IMR-90 (cell line): ENCODE results near the gene IGLON5. TPM values are rescaled to one million over a fixed set of nuclear protein-coding genes. Genes with fewer than 3 reads are reported as not detected.

Experiments used
- ATAC-seq: fragments of 200-7000 bp; cut with Tn5 transposase; 2 replicates; pipeline ENCODE4 v1.9.1; 2020; ENCODE audit warnings: low read depth, mild to moderate bottlenecking, moderate library complexity
- BruUV-seq: library from RNA; stranded (reverse); fragments of 400-500 nt; replicated peaks from 2 replicates; lab custom pipeline; 2021; lab: Mats Ljungman, UMichigan
- CTCF ChIA-PET: fragments of 300-600 bp; formaldehyde crosslinking; extraction: SDS; loops from one replicate; lab custom pipeline; 2021; ENCODE audit warnings: antibody characterized with exemption; lab: Yijun Ruan, JAX
- POLR2A ChIA-PET: fragments of 300-600 bp; sonication (Branson Sonifier 250); formaldehyde crosslinking; loops from one replicate; lab custom pipeline; 2022; ENCODE audit warnings: antibody characterized with exemption; ENCODE audit not compliant: unreplicated experiment; lab: Charles Lee
- DNase-seq: peaks from one replicate; pipeline ENCODE4 v3.0.0; 2013
- H2AFZ ChIP-seq: replicated peaks from 2 replicates; pipeline ENCODE3; 2013; ENCODE audit warnings: low read length, mild to moderate bottlenecking; ENCODE audit not compliant: poor library complexity
- H2AK5ac ChIP-seq: 2 replicates; pipeline ENCODE4 v1.6.1; 2013; ENCODE audit warnings: low read depth, low read length, inconsistent platforms
- H2AK9ac ChIP-seq: replicated peaks from 2 replicates; pipeline ENCODE3; 2013; ENCODE audit warnings: mild to moderate bottlenecking, low read depth, low read length, moderate library complexity; ENCODE audit not compliant: poor library complexity
- H2BK120ac ChIP-seq: 2 replicates; pipeline ENCODE4 v1.6.1; 2013; ENCODE audit warnings: low read depth, low read length, inconsistent platforms
- H2BK15ac ChIP-seq: 3 replicates; pipeline ENCODE4 v1.6.1; 2013; ENCODE audit warnings: low read depth, low read length, inconsistent platforms
- H2BK20ac ChIP-seq: 2 replicates; pipeline ENCODE4 v1.6.1; 2013; ENCODE audit warnings: low read depth, mild to moderate bottlenecking, inconsistent platforms, low read length, moderate library complexity
- H2BK5ac ChIP-seq: 2 replicates; pipeline ENCODE4 v1.6.1; 2013; ENCODE audit warnings: mild to moderate bottlenecking, low read depth, low read length, inconsistent platforms; ENCODE audit not compliant: poor library complexity, severe bottlenecking
- H3K14ac ChIP-seq: replicated peaks from 2 replicates; pipeline ENCODE4 v1.6.1; 2013; ENCODE audit warnings: low read depth, low read length, inconsistent platforms
- H3K18ac ChIP-seq: 2 replicates; pipeline ENCODE4 v1.6.1; 2013; ENCODE audit warnings: low read depth, low read length, control low read depth
- H3K23ac ChIP-seq: 2 replicates; pipeline ENCODE4 v1.6.1; 2013; ENCODE audit warnings: low read depth, low read length, inconsistent platforms
- H3K27ac ChIP-seq: 2 replicates; pipeline ENCODE4 v1.5.1; 2013; ENCODE audit warnings: mild to moderate bottlenecking, control low read depth, low read length; ENCODE audit not compliant: insufficient read depth
- H3K27me3 ChIP-seq: 2 replicates; pipeline ENCODE4 v1.6.1; 2013; ENCODE audit warnings: low read length; ENCODE audit not compliant: control insufficient read depth, insufficient read depth
- H3K36me3 ChIP-seq: 2 replicates; pipeline ENCODE4 v1.6.1; 2013; ENCODE audit warnings: low read length, mixed read lengths; ENCODE audit not compliant: control insufficient read depth, insufficient read depth
- H3K4ac ChIP-seq: 2 replicates; pipeline ENCODE4 v1.6.1; 2013; ENCODE audit warnings: low read depth, low read length, inconsistent platforms
- H3K4me1 ChIP-seq: 2 replicates; pipeline ENCODE4 v1.6.1; 2013; ENCODE audit warnings: low read length, mixed read lengths; ENCODE audit not compliant: control insufficient read depth, insufficient read depth
- H3K4me2 ChIP-seq: 2 replicates; pipeline ENCODE4 v1.6.1; 2013; ENCODE audit warnings: low read depth, mild to moderate bottlenecking, control low read depth, low read length, moderate library complexity
- H3K4me3 ChIP-seq: 2 replicates; pipeline ENCODE4 v1.5.1; 2013; ENCODE audit warnings: low read depth, mild to moderate bottlenecking, control low read depth, low read length, moderate library complexity; ENCODE audit not compliant: insufficient read depth
- H3K56ac ChIP-seq: 2 replicates; pipeline ENCODE4 v1.6.1; 2013; ENCODE audit warnings: low read length, inconsistent platforms; ENCODE audit not compliant: insufficient read depth; ENCODE audit errors: extremely low read depth
- H3K79me1 ChIP-seq, 2 experiments: 2 replicates each; pipeline ENCODE4 v1.6.1; 2013; ENCODE audit warnings: low read length in 2 of 2, inconsistent platforms in 1 of 2, low read depth in 1 of 2
- H3K9ac ChIP-seq: 2 replicates; pipeline ENCODE4 v1.6.1; 2013; ENCODE audit warnings: low read depth, low read length, control low read depth
- H3K9me1 ChIP-seq: 2 replicates; pipeline ENCODE4 v1.6.1; 2013; ENCODE audit warnings: low read length, inconsistent platforms; ENCODE audit not compliant: insufficient read depth
- H3K9me3 ChIP-seq: 2 replicates; pipeline ENCODE4 v1.6.1; 2013; ENCODE audit warnings: low read length; ENCODE audit not compliant: control insufficient read depth, insufficient read depth
- H4K20me1 ChIP-seq: 2 replicates; pipeline ENCODE4 v1.6.1; 2013; ENCODE audit warnings: low read length, inconsistent platforms; ENCODE audit not compliant: insufficient read depth
- H4K5ac ChIP-seq: 2 replicates; pipeline ENCODE4 v1.6.1; 2013; ENCODE audit warnings: mild to moderate bottlenecking, low read depth, low read length, control low read depth
- H4K8ac ChIP-seq, 2 experiments: 2 replicates each; pipeline ENCODE4 v1.6.1; 2013; ENCODE audit warnings: low read depth in 2 of 2, low read length in 2 of 2, control low read depth in 1 of 2, inconsistent platforms in 1 of 2
- H4K91ac ChIP-seq: 2 replicates; pipeline ENCODE4 v1.6.1; 2013; ENCODE audit warnings: low read depth, low read length, inconsistent platforms; ENCODE audit not compliant: insufficient read depth
- BHLHE40 ChIP-seq: fragments of 150-350 bp; IDR thresholded peaks from 2 replicates; pipeline ENCODE4 v1.6.1; 2016; ENCODE audit warnings: mild to moderate bottlenecking, low read depth, low read length
- CEBPB ChIP-seq: IDR thresholded peaks from 2 replicates; pipeline ENCODE4 v1.6.1; 2012; ENCODE audit warnings: low read depth, low read length, improper control_type of control experiment
- CHD1 ChIP-seq: IDR thresholded peaks from 2 replicates; pipeline ENCODE4 v1.6.1; 2012; ENCODE audit warnings: low read depth, low read length, improper control_type of control experiment
- CTCF ChIP-seq: conservative IDR thresholded peaks from 2 replicates; pipeline ENCODE4 v1.5.1; 2012; ENCODE audit warnings: mild to moderate bottlenecking, low read depth, low read length, improper control_type of control experiment
- ELK1 ChIP-seq: fragments of 150-350 bp; IDR thresholded peaks from 2 replicates; pipeline ENCODE4 v1.6.1; 2016; ENCODE audit warnings: low read depth, mild to moderate bottlenecking, low read length, moderate library complexity, borderline replicate concordance
- FOS ChIP-seq: fragments of 150-350 bp; IDR thresholded peaks from 2 replicates; pipeline ENCODE4 v1.6.1; 2016; ENCODE audit warnings: low read depth, low read length
- MAFK ChIP-seq: IDR thresholded peaks from 2 replicates; pipeline ENCODE4 v1.6.1; 2012; ENCODE audit warnings: low read depth, low read length, improper control_type of control experiment
- MAZ ChIP-seq: IDR thresholded peaks from 2 replicates; pipeline ENCODE4 v1.6.1; 2012; ENCODE audit warnings: low read depth, mild to moderate bottlenecking, low read length, improper control_type of control experiment, moderate library complexity, borderline replicate concordance
- MXI1 ChIP-seq: IDR thresholded peaks from 2 replicates; pipeline ENCODE4 v1.6.1; 2012; ENCODE audit warnings: low read depth, mild to moderate bottlenecking, low read length, moderate library complexity, borderline replicate concordance
- NFE2L2 ChIP-seq: fragments of 150-350 bp; IDR thresholded peaks from 2 replicates; pipeline ENCODE4 v1.6.1; 2016; ENCODE audit warnings: low read depth, mild to moderate bottlenecking, low read length
- POLR2A ChIP-seq: IDR thresholded peaks from 2 replicates; pipeline ENCODE4 v1.6.1; 2012; ENCODE audit warnings: mild to moderate bottlenecking, low read depth, low read length
- RAD21 ChIP-seq: IDR thresholded peaks from 2 replicates; pipeline ENCODE4 v1.6.1; 2012; ENCODE audit warnings: low read length, improper control_type of control experiment
- RCOR1 ChIP-seq: IDR thresholded peaks from 2 replicates; pipeline ENCODE4 v1.6.1; 2012; ENCODE audit warnings: mild to moderate bottlenecking, low read length, improper control_type of control experiment; ENCODE audit not compliant: insufficient replicate concordance
- RFX5 ChIP-seq: IDR thresholded peaks from 2 replicates; pipeline ENCODE4 v1.8.0; 2012; ENCODE audit warnings: low read depth, mild to moderate bottlenecking, low read length, moderate library complexity
- SMC3 ChIP-seq: fragments of 150-350 bp; IDR thresholded peaks from 2 replicates; pipeline ENCODE4 v1.6.1; 2016; ENCODE audit warnings: low read depth, mild to moderate bottlenecking, antibody characterized with exemption, low read length, moderate library complexity
- USF2 ChIP-seq: fragments of 150-350 bp; IDR thresholded peaks from 2 replicates; pipeline ENCODE4 v1.6.1; 2017; ENCODE audit warnings: mild to moderate bottlenecking, antibody characterized with exemption, low read length, low read depth
- WGBS, 2 experiments: methylation state at CpG; one replicate each; pipeline versions ENCODE4 v1.1.5 to v1.1.7; 2013; ENCODE audit warnings: missing lambda C conversion rate in 2 of 2; ENCODE audit not compliant: insufficient read length in 1 of 2; ENCODE audit errors: extremely low coverage in 2 of 2; 5-methylcytosine and 5-hydroxymethylcytosine counted together
- dilution Hi-C: fragments of 300-500 bp; cut with HindIII; formaldehyde crosslinking; loops from one replicate; pipeline ENCODE4 v1.14.3; 2018; ENCODE audit warnings: low sequenced_read_pairs; ENCODE audit not compliant: unreplicated experiment
- in situ Hi-C: fragments of 300-500 bp; cut with MboI; formaldehyde crosslinking; loops from 3 replicates; pipeline ENCODE4 v1.14.3; 2019; ENCODE audit warnings: low sequenced_read_pairs, inconsistent platforms, mixed read lengths
- intact Hi-C: fragments of 100-400 bp; cut with micrococcal nuclease; formaldehyde crosslinking; loops from 2 replicates; pipeline ENCODE4 v1.10.0; 2022
- polyA plus RNA-seq, 3 experiments: library from polyadenylated mRNA; depleted of rRNA; stranded (reverse); fragments of >200 nt; gene quantifications; 2 replicates each; pipeline ENCODE4 v1.2.3, GENCODE V29; 2012; ENCODE audit warnings: low replicate concordance in 1 of 3
- total RNA-seq: library from RNA; depleted of rRNA; stranded (reverse); fragments of >200 nt; gene quantifications from 2 replicates; pipeline ENCODE4 v1.2.3, GENCODE V29; 2012

Gene IGLON5
- total and polyA plus RNA-seq, 2 of the 4 experiments (the other 2 are of a cell fraction), result not detected

GRCh38 chr19:51375504-51376221 is 64.2 kb downstream of the IGLON5 start:
- intact Hi-C loops, result no loop called here
- CTCF ChIA-PET, result no interaction called here
- no peaks in the 10 kb centered on the region for H4K20me1 ChIP-seq
- H4K8ac ChIP-seq, result no peak overlapping the region
- in situ Hi-C loops, result no loop called here
- H2BK120ac ChIP-seq, result no peak overlapping the region
- WGBS, 2 experiments, result 90% methylated on average over 7 of the region's 11 CpGs; no CpG with 5 or more reads in 1 of the 2 experiments
- no peak overlapping the region for H3K18ac ChIP-seq
- H3K56ac ChIP-seq, result no peak overlapping the region
- DNase-seq (no peak), ATAC-seq (no peak)
- POLR2A ChIA-PET, result no interaction called here
- no peak overlapping the region for H3K4me3 ChIP-seq
- H2AK9ac ChIP-seq, result no peak overlapping the region
- H3K79me1 ChIP-seq, result no peaks in the 10 kb centered on the region
- dilution Hi-C loops, result no loop called here
- peaks cover 2% of the 10 kb centered on the region; the same call in 1 of the 2 replicates for H3K27me3 ChIP-seq
- no peak overlapping the region for H3K4ac ChIP-seq
- no peaks in the 10 kb centered on the region for H3K4me1 ChIP-seq
- no peak overlapping the region for H4K91ac ChIP-seq
- no peaks in the 10 kb centered on the region for H3K9me1 ChIP-seq
- H2BK5ac ChIP-seq, result no peak overlapping the region
- no peak overlapping the region for H3K27ac ChIP-seq
- TF ChIP-seq POLR2A (no peak), MXI1 (no peak), FOS (no peak), MAZ (no peak), RCOR1 (no peak), RAD21 (no peak), BHLHE40 (no peak), ELK1 (no peak), RFX5 (no peak), CEBPB (no peak), SMC3 (no peak), NFE2L2 (no peak), USF2 (no peak), CTCF (no peak), MAFK (no peak), CHD1 (no peak)
- no peak overlapping the region for H2AK5ac ChIP-seq
- H4K5ac ChIP-seq, result no peak overlapping the region
- no peaks in the 10 kb centered on the region for H3K9me3 ChIP-seq
- no TSS peak for BruUV-seq
- H2AFZ ChIP-seq, result no peak overlapping the region
- no peak overlapping the region for H3K4me2 ChIP-seq
- H3K9ac ChIP-seq, result no peak overlapping the region
- H3K36me3 ChIP-seq, result no peaks in the 10 kb centered on the region
- no peak overlapping the region for H3K23ac ChIP-seq
- H3K14ac ChIP-seq, result no peak overlapping the region
- no peak overlapping the region for H2BK15ac ChIP-seq
- H2BK20ac ChIP-seq, result no peak overlapping the region
